Mucosa of descending colon (tissue), 3 donors: ENCODE data around the gene OTOA. TPM values are rescaled to one million over a fixed set of nuclear protein-coding genes. Genes with fewer than 3 reads are reported as not detected.
"Not testable (repeated sequence)": the region's sequence is repeated elsewhere in the genome, so short reads cannot be mapped to it uniquely, and the experiment has no call there.

ENCODE experiments used
- ATAC-seq: fragments of 200-7000 bp; cut with Tn5 transposase; one replicate; pipeline ENCODE4 v1.9.1; 2020; ENCODE audit warnings: mild to moderate bottlenecking, moderate library complexity
- DNase-seq, 3 donors: peaks; one replicate each; pipeline ENCODE4 v3.0.0-alpha.2; 2020
- H3K36me3 ChIP-seq: fragments of 200-600 bp; one replicate; pipeline ENCODE4 v1.8.0; 2021; ENCODE audit warnings: low read depth, mild to moderate bottlenecking
- H3K4me1 ChIP-seq: fragments of 200-600 bp; one replicate; pipeline ENCODE4 v1.8.0; 2021; ENCODE audit warnings: low read depth, mild to moderate bottlenecking
- H3K4me3 ChIP-seq: fragments of 200-600 bp; one replicate; pipeline ENCODE4 v1.8.0; 2021; ENCODE audit warnings: mild to moderate bottlenecking
- H3K9me3 ChIP-seq: fragments of 200-600 bp; one replicate; pipeline ENCODE4 v1.8.0; 2021; ENCODE audit warnings: mild to moderate bottlenecking
- intact Hi-C, 2 donors: fragments of 100-400 bp; cut with DNase I in 1 of 2; cut with micrococcal nuclease in 1 of 2; formaldehyde crosslinking; loops; one replicate each; pipeline versions ENCODE4 v1.11.0 to v1.11.1; 2022; cut with DNase I, micrococcal nuclease
- total RNA-seq, 3 donors: library from RNA; stranded (reverse); fragmentation: NEBNext Ultra II Directional in 2 of 3; extraction: Animal tissue kit (Norgen Biotek cat#: 25700) in 2 of 3; gene quantifications; one replicate each; pipeline versions ENCODE4 v1.2.1 to v1.2.4, GENCODE V29; 2021 to 2023
- TF ChIP-seq, protein P1 (sequence below): fragments of 200-600 bp; IDR thresholded peaks from one replicate; pipeline ENCODE4 v1.8.0; 2022; ENCODE audit warnings: antibody characterized with exemption, mild to moderate bottlenecking
- donor health status: DM: no; HTN: no; CAD: no; lungs with moderate emphysema.
- donor health status: DM: no; HTN: no; CAD: no.
- donor health status: DM: no; HTN: yes; CAD: no.

The OTOA gene
- total RNA-seq, 3 donors from 2014 or later: 0.14 to 0.36 (median 0.25) TPM

DNA sequence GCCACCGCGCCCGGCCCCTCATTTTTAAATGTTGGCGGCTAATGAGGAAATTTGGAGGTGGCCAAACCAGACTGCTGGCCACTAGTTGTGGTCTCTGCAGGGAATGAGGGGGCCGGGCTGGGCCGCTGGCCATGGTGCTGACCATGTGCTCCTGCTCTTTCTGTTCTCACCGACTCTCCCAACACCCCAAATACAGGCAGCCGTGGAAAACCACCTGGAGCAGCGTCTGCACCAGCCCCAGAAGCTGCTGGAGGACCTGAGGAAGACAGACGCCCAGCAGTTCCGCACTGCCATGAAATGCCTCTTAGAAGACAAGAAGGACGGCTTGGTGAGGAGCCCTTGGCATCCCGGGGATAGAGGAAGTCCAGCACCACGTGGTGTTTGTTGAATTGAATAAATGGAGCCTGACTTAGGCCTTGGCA, 21.3 kb downstream of the OTOA start:
- intact Hi-C loops: no loop called here
- no peak for DNase-seq

DNA sequence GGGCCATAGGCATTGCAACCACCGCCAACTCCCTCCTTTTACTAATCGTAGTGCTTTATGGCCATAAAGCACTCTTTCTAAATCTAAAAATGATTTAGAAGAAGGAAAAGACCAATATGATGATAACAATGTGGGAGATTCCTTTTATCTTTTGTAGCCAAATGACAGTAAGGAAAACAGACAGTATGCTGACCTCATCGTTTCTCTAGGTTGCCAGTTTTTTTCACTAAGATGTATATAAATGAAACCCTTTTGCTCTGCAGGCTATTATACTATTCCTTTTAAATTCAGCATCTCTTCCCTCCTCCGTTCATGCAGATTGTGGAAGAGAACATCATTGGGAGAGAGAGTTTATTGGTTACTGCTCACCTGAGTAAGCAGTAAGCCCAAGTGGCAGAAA, 25.3 kb downstream of the OTOA start:
- intact Hi-C loops: no loop called here

More for the DNA sequence above, 21.3 kb downstream of the OTOA start:
- no peaks in the 10 kb centered on the region for H3K36me3 ChIP-seq
- H3K4me3 ChIP-seq: no peak overlapping the region
- TF ChIP-seq, protein P1, sequence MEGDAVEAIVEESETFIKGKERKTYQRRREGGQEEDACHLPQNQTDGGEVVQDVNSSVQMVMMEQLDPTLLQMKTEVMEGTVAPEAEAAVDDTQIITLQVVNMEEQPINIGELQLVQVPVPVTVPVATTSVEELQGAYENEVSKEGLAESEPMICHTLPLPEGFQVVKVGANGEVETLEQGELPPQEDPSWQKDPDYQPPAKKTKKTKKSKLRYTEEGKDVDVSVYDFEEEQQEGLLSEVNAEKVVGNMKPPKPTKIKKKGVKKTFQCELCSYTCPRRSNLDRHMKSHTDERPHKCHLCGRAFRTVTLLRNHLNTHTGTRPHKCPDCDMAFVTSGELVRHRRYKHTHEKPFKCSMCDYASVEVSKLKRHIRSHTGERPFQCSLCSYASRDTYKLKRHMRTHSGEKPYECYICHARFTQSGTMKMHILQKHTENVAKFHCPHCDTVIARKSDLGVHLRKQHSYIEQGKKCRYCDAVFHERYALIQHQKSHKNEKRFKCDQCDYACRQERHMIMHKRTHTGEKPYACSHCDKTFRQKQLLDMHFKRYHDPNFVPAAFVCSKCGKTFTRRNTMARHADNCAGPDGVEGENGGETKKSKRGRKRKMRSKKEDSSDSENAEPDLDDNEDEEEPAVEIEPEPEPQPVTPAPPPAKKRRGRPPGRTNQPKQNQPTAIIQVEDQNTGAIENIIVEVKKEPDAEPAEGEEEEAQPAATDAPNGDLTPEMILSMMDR: no peak
- no peaks in the 10 kb centered on the region for H3K9me3 ChIP-seq
- ATAC-seq: no peak
- H3K4me1 ChIP-seq: no peaks in the 10 kb centered on the region

DNA sequence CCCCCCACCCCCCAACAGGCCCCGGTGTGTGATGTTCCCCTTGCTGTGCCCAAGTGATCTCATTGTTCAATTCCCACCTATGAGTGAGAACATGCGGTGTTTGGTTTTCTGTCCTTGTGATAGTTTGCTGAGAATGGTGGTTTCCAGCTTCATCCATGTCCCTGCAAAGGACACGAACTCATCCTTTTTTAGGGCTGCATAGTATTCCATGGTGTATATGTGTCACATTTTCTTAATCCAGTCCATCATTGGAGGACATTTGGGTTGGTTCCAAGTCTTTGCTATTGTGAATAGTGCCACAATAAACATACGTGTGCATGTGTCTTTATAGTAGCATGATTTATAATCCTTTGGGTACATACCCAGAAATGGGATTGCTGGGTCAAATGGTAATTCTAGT, 27.2 kb downstream of the OTOA start:
- H3K9me3 ChIP-seq, H3K36me3 ChIP-seq, DNase-seq, ATAC-seq, intact Hi-C loops, H3K4me1 ChIP-seq, H3K4me3 ChIP-seq: not testable (repeated sequence)

More for the DNA sequence above, 25.3 kb downstream of the OTOA start:
- DNase-seq: no peak
- Histone ChIP-seq H3K9me3 (no peaks in the 10 kb centered on the region), H3K4me1 (no peaks in the 10 kb centered on the region), H3K4me3 (no peak overlapping the region), H3K36me3 (no peaks in the 10 kb centered on the region)
- TF ChIP-seq, protein P1: no peak
- no peak for ATAC-seq

DNA sequence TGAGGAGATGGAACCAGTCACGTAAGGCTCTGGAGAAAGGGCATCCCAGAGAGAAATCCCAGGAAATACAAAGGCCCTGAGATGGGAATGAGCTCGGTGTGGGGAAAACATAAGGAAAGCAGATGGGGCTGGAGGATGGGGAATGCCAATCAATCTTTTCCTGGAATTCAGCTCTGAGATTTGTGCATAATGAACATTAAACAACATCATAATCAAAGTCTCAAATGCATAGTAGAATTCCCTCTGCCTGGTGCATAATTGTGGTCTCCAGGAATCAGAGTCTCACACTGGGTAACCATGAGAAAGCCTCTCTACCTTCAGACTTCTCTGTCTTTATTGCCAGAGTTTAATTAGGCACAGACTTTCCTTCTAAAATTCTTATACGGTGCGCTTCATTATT, 30.8 kb downstream of the OTOA start:
- TF ChIP-seq, protein P1: no peak
- DNase-seq (no peak), ATAC-seq (no peak)
- Histone ChIP-seq H3K4me1 (no peaks in the 10 kb centered on the region), H3K4me3 (no peak overlapping the region), H3K9me3 (no peaks in the 10 kb centered on the region), H3K36me3 (no peaks in the 10 kb centered on the region)
- intact Hi-C loops: no loop called here

DNA sequence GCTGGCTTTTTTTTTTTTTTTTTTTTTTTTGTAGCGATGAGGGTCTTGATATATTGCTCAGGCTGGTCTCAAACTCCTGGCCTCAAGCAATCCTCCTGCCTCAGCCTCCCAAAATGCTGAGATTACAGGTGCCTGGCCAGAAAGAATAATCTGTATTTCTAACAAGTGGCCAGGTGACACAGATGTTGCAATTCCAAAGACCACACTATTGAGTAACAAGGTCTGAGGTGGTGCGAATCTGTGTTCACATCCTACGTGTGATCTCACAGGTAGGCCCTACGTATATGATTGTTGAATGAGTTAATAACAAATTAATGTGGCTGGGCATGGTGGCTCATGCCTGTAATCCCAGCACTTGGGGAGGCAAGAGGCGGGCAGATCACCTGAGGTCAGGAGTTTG, 33.3 kb downstream of the OTOA start:
- DNase-seq (no peak), ATAC-seq (no peak)
- Histone ChIP-seq H3K9me3 (no peaks in the 10 kb centered on the region), H3K36me3 (no peaks in the 10 kb centered on the region), H3K4me3 (no peak overlapping the region), H3K4me1 (no peaks in the 10 kb centered on the region)
- intact Hi-C loops: no loop called here
- TF ChIP-seq, protein P1: no peak

DNA sequence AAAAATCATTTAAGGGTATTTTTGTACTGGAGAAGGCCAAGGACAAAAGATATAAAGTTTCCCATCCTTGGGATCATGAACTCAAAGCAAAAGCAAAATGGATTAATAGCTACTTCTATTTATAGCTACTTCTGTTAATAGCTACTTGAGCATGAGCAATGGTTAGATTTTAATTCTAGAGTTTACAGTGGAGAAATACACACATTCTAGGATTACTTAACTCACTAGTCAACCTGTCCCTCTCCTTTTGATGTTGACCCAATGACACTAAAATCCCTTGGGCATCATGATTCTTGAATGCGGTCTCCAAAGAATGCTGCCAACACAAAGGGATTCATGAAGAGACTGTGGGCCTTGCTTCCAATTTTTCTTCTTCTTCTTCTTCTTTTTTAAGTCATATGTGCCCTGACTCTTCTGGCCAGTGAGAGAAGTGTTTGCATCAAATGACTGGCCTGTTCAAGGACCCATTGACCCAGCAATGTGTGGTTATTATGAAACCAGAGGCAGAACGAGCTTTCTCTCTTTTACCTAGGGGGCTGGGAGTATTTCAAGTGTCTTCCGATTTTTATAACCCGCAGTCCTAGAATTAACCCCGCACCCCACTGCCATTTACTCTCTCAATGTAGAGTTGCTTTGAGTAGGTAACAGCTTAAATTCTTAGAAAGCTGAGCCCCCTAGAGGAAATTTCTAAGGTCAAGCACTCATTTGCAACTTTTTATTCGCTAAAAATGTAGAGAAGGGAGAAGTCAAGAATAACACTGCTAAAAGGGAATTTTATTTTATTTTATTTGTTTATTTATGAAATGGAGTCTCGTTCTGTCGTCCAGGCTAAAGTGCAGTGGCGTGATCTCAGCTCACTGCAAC, 34.6 kb downstream of the OTOA start:
- DNase-seq: no peak
- intact Hi-C loops: no loop called here
- H3K4me3 ChIP-seq: no peak overlapping the region
- ATAC-seq: no peak
- TF ChIP-seq, protein P1: no peak
- no peaks in the 10 kb centered on the region for H3K4me1 ChIP-seq
- H3K9me3 ChIP-seq: no peaks in the 10 kb centered on the region
- no peaks in the 10 kb centered on the region for H3K36me3 ChIP-seq
